IMR-90 (cell line): ENCODE results near the gene ALG1. TPM values are rescaled to one million over a fixed set of nuclear protein-coding genes. Genes with fewer than 3 reads are reported as not detected.
"Not testable (repeated sequence)": the region's sequence is repeated elsewhere in the genome, so short reads cannot be mapped to it uniquely, and the experiment has no call there.

Source experiments
- ATAC-seq: fragments of 200-7000 bp; cut with Tn5 transposase; 2 replicates; pipeline ENCODE4 v1.9.1; 2020; ENCODE audit warnings: low read depth, mild to moderate bottlenecking, moderate library complexity
- BruUV-seq: library from RNA; stranded (reverse); fragments of 400-500 nt; replicated peaks from 2 replicates; lab custom pipeline; 2021; lab: Mats Ljungman, UMichigan
- CTCF ChIA-PET: fragments of 300-600 bp; formaldehyde crosslinking; extraction: SDS; loops from one replicate; lab custom pipeline; 2021; ENCODE audit warnings: antibody characterized with exemption; lab: Yijun Ruan, JAX
- POLR2A ChIA-PET: fragments of 300-600 bp; sonication (Branson Sonifier 250); formaldehyde crosslinking; loops from one replicate; lab custom pipeline; 2022; ENCODE audit warnings: antibody characterized with exemption; ENCODE audit not compliant: unreplicated experiment; lab: Charles Lee
- DNase-seq: peaks from one replicate; pipeline ENCODE4 v3.0.0; 2013
- H2AFZ ChIP-seq: replicated peaks from 2 replicates; pipeline ENCODE3; 2013; ENCODE audit warnings: low read length, mild to moderate bottlenecking; ENCODE audit not compliant: poor library complexity
- H2AK5ac ChIP-seq: 2 replicates; pipeline ENCODE4 v1.6.1; 2013; ENCODE audit warnings: low read depth, low read length, inconsistent platforms
- H2AK9ac ChIP-seq: replicated peaks from 2 replicates; pipeline ENCODE3; 2013; ENCODE audit warnings: mild to moderate bottlenecking, low read depth, low read length, moderate library complexity; ENCODE audit not compliant: poor library complexity
- H2BK120ac ChIP-seq: 2 replicates; pipeline ENCODE4 v1.6.1; 2013; ENCODE audit warnings: low read depth, low read length, inconsistent platforms
- H2BK15ac ChIP-seq: 3 replicates; pipeline ENCODE4 v1.6.1; 2013; ENCODE audit warnings: low read depth, low read length, inconsistent platforms
- H2BK20ac ChIP-seq: 2 replicates; pipeline ENCODE4 v1.6.1; 2013; ENCODE audit warnings: low read depth, mild to moderate bottlenecking, inconsistent platforms, low read length, moderate library complexity
- H2BK5ac ChIP-seq: 2 replicates; pipeline ENCODE4 v1.6.1; 2013; ENCODE audit warnings: mild to moderate bottlenecking, low read depth, low read length, inconsistent platforms; ENCODE audit not compliant: poor library complexity, severe bottlenecking
- H3K14ac ChIP-seq: replicated peaks from 2 replicates; pipeline ENCODE4 v1.6.1; 2013; ENCODE audit warnings: low read depth, low read length, inconsistent platforms
- H3K18ac ChIP-seq: 2 replicates; pipeline ENCODE4 v1.6.1; 2013; ENCODE audit warnings: low read depth, low read length, control low read depth
- H3K23ac ChIP-seq: 2 replicates; pipeline ENCODE4 v1.6.1; 2013; ENCODE audit warnings: low read depth, low read length, inconsistent platforms
- H3K27ac ChIP-seq: 2 replicates; pipeline ENCODE4 v1.5.1; 2013; ENCODE audit warnings: mild to moderate bottlenecking, control low read depth, low read length; ENCODE audit not compliant: insufficient read depth
- H3K27me3 ChIP-seq: 2 replicates; pipeline ENCODE4 v1.6.1; 2013; ENCODE audit warnings: low read length; ENCODE audit not compliant: control insufficient read depth, insufficient read depth
- H3K36me3 ChIP-seq: 2 replicates; pipeline ENCODE4 v1.6.1; 2013; ENCODE audit warnings: low read length, mixed read lengths; ENCODE audit not compliant: control insufficient read depth, insufficient read depth
- H3K4ac ChIP-seq: 2 replicates; pipeline ENCODE4 v1.6.1; 2013; ENCODE audit warnings: low read depth, low read length, inconsistent platforms
- H3K4me1 ChIP-seq: 2 replicates; pipeline ENCODE4 v1.6.1; 2013; ENCODE audit warnings: low read length, mixed read lengths; ENCODE audit not compliant: control insufficient read depth, insufficient read depth
- H3K4me2 ChIP-seq: 2 replicates; pipeline ENCODE4 v1.6.1; 2013; ENCODE audit warnings: low read depth, mild to moderate bottlenecking, control low read depth, low read length, moderate library complexity
- H3K4me3 ChIP-seq: 2 replicates; pipeline ENCODE4 v1.5.1; 2013; ENCODE audit warnings: low read depth, mild to moderate bottlenecking, control low read depth, low read length, moderate library complexity; ENCODE audit not compliant: insufficient read depth
- H3K56ac ChIP-seq: 2 replicates; pipeline ENCODE4 v1.6.1; 2013; ENCODE audit warnings: low read length, inconsistent platforms; ENCODE audit not compliant: insufficient read depth; ENCODE audit errors: extremely low read depth
- H3K79me1 ChIP-seq, 2 experiments: 2 replicates each; pipeline ENCODE4 v1.6.1; 2013; ENCODE audit warnings: low read length in 2 of 2, inconsistent platforms in 1 of 2, low read depth in 1 of 2
- H3K9ac ChIP-seq: 2 replicates; pipeline ENCODE4 v1.6.1; 2013; ENCODE audit warnings: low read depth, low read length, control low read depth
- H3K9me1 ChIP-seq: 2 replicates; pipeline ENCODE4 v1.6.1; 2013; ENCODE audit warnings: low read length, inconsistent platforms; ENCODE audit not compliant: insufficient read depth
- H3K9me3 ChIP-seq: 2 replicates; pipeline ENCODE4 v1.6.1; 2013; ENCODE audit warnings: low read length; ENCODE audit not compliant: control insufficient read depth, insufficient read depth
- H4K20me1 ChIP-seq: 2 replicates; pipeline ENCODE4 v1.6.1; 2013; ENCODE audit warnings: low read length, inconsistent platforms; ENCODE audit not compliant: insufficient read depth
- H4K5ac ChIP-seq: 2 replicates; pipeline ENCODE4 v1.6.1; 2013; ENCODE audit warnings: mild to moderate bottlenecking, low read depth, low read length, control low read depth
- H4K8ac ChIP-seq, 2 experiments: 2 replicates each; pipeline ENCODE4 v1.6.1; 2013; ENCODE audit warnings: low read depth in 2 of 2, low read length in 2 of 2, control low read depth in 1 of 2, inconsistent platforms in 1 of 2
- H4K91ac ChIP-seq: 2 replicates; pipeline ENCODE4 v1.6.1; 2013; ENCODE audit warnings: low read depth, low read length, inconsistent platforms; ENCODE audit not compliant: insufficient read depth
- WGBS, 2 experiments: methylation state at CpG; one replicate each; pipeline versions ENCODE4 v1.1.5 to v1.1.7; 2013; ENCODE audit warnings: missing lambda C conversion rate in 2 of 2; ENCODE audit not compliant: insufficient read length in 1 of 2; ENCODE audit errors: extremely low coverage in 2 of 2; 5-methylcytosine and 5-hydroxymethylcytosine counted together
- dilution Hi-C: fragments of 300-500 bp; cut with HindIII; formaldehyde crosslinking; loops from one replicate; pipeline ENCODE4 v1.14.3; 2018; ENCODE audit warnings: low sequenced_read_pairs; ENCODE audit not compliant: unreplicated experiment
- in situ Hi-C: fragments of 300-500 bp; cut with MboI; formaldehyde crosslinking; loops from 3 replicates; pipeline ENCODE4 v1.14.3; 2019; ENCODE audit warnings: low sequenced_read_pairs, inconsistent platforms, mixed read lengths
- intact Hi-C: fragments of 100-400 bp; cut with micrococcal nuclease; formaldehyde crosslinking; loops from 2 replicates; pipeline ENCODE4 v1.10.0; 2022
- polyA plus RNA-seq, 3 experiments: library from polyadenylated mRNA; depleted of rRNA; stranded (reverse); fragments of >200 nt; gene quantifications; 2 replicates each; pipeline ENCODE4 v1.2.3, GENCODE V29; 2012; ENCODE audit warnings: low replicate concordance in 1 of 3
- total RNA-seq: library from RNA; depleted of rRNA; stranded (reverse); fragments of >200 nt; gene quantifications from 2 replicates; pipeline ENCODE4 v1.2.3, GENCODE V29; 2012

The ALG1 gene
- total and polyA plus RNA-seq, 2 of the 4 experiments (the other 2 are of a cell fraction) = 30.9 to 41.0 TPM

DNA sequence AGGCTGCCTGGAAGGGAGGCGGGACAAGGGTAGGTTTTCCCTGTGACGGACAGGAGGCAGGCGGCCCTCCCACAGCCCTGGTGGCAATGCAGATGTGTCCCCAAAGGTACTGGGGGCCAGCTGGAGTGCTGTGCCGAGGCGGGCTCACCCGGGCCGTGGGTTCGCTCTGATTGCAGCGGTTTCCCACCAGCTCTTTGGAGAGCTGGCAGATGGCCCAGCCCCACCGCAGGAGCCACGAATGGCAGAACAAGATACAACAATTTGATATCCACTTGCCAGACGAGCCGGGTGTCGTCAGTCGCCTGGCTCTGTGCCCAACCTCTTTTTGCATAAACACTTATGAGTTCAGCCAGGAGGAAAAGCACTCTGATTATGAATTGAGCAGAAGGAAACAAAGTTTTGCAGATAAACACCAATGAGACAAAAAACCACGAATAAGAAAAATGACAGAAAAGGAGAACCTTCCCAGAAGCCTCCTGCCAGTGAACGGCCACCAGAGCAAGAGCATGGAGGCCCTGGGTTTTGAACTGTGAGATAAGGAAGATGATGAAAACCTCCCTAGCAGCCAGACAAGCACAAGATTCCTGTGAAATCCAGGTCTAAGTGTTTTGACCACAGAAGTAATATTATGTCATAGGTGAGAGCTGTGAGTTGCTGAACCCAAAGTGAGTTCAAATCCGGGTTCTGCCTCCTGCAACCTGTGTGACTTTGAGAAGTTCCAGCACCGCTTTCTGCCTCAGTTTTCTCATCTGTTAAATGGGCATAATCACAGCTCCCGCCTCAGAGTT, 45.9 kb downstream of the ALG1 start:
- H4K8ac ChIP-seq, H3K14ac ChIP-seq, H4K91ac ChIP-seq, H3K79me1 ChIP-seq, H2AFZ ChIP-seq, H2AK5ac ChIP-seq, POLR2A ChIA-PET, H3K4me3 ChIP-seq, H4K5ac ChIP-seq, H2BK5ac ChIP-seq, H3K4me1 ChIP-seq, CTCF ChIA-PET, H3K4ac ChIP-seq, H3K9ac ChIP-seq, dilution Hi-C loops, H2BK15ac ChIP-seq, H3K18ac ChIP-seq, intact Hi-C loops, H3K56ac ChIP-seq, H2AK9ac ChIP-seq, H2BK20ac ChIP-seq, ATAC-seq, H3K9me3 ChIP-seq, in situ Hi-C loops, H3K36me3 ChIP-seq, BruUV-seq, H3K27me3 ChIP-seq, H3K23ac ChIP-seq, H3K9me1 ChIP-seq, H4K20me1 ChIP-seq, H3K27ac ChIP-seq, H2BK120ac ChIP-seq: not testable (repeated sequence)
- peak overlapping the region; percentile 16; the same call in 1 of the 2 replicates for H3K4me2 ChIP-seq
- DNase-seq = peak; percentile 26
- WGBS, 2 experiments = 17% methylated on average over 2 of the region's 20 CpGs; no CpG with 5 or more reads in 1 of the 2 experiments

- dilution Hi-C loops, H2AK5ac ChIP-seq: not testable (repeated sequence)
These were observed 59.9 kb downstream of the ALG1 start for GRCh38 chr16:5131467-5132004.

More at GRCh38 chr16:5131467-5132004, 59.9 kb downstream of the ALG1 start:
- H3K9me3 ChIP-seq, H3K14ac ChIP-seq, H3K79me1 ChIP-seq, H2AFZ ChIP-seq, H2BK20ac ChIP-seq, DNase-seq, H3K18ac ChIP-seq, H4K91ac ChIP-seq, H3K27me3 ChIP-seq, intact Hi-C loops, H3K4ac ChIP-seq, CTCF ChIA-PET, H4K20me1 ChIP-seq, ATAC-seq, H3K9ac ChIP-seq, H3K4me1 ChIP-seq, H2BK5ac ChIP-seq, BruUV-seq, POLR2A ChIA-PET, H2BK15ac ChIP-seq, H2BK120ac ChIP-seq, H4K5ac ChIP-seq, H4K8ac ChIP-seq, H3K36me3 ChIP-seq, H2AK9ac ChIP-seq, H3K4me3 ChIP-seq, in situ Hi-C loops, H3K27ac ChIP-seq, H3K23ac ChIP-seq, H3K56ac ChIP-seq, H3K4me2 ChIP-seq, H3K9me1 ChIP-seq: not testable (repeated sequence)
- WGBS, 2 experiments = no CpG with 5 or more reads among the region's 3 CpGs
